Fibroblast of lung (primary cell): Measurements from ENCODE around the gene RNF31. TPM values are rescaled to one million over a fixed set of nuclear protein-coding genes. Genes with fewer than 3 reads are reported as not detected.

ENCODE experiments used
- DNase-seq, 2 donors: peaks; one replicate each; pipeline versions ENCODE4 v3.0.0 to v3.0.0-alpha.2; 2010; ENCODE audit warnings: low read depth in 2 of 2
- H2AFZ ChIP-seq: 2 replicates; pipeline ENCODE4 v1.5.1; 2012; ENCODE audit warnings: low read length, control low read depth, inconsistent platforms
- H3K27ac ChIP-seq: 2 replicates; pipeline ENCODE4 v1.5.1; 2011; ENCODE audit warnings: low read length, control low read depth; ENCODE audit not compliant: insufficient read depth
- H3K27me3 ChIP-seq: 2 replicates; pipeline ENCODE4 v1.5.1; 2011; ENCODE audit warnings: mild to moderate bottlenecking, low read length; ENCODE audit not compliant: control insufficient read depth, insufficient read depth
- H3K36me3 ChIP-seq: 2 replicates; pipeline ENCODE4 v1.5.1; 2011; ENCODE audit warnings: low read length; ENCODE audit not compliant: control insufficient read depth, insufficient read depth
- H3K4me1 ChIP-seq: 2 replicates; pipeline ENCODE4 v1.5.1; 2011; ENCODE audit warnings: low read length; ENCODE audit not compliant: control insufficient read depth, insufficient read depth; ENCODE audit errors: extremely low read depth
- H3K4me2 ChIP-seq: 2 replicates; pipeline ENCODE4 v1.5.1; 2011; ENCODE audit warnings: low read length, control low read depth; ENCODE audit not compliant: insufficient read depth; ENCODE audit errors: extremely low read depth
- H3K4me3 ChIP-seq, 4 experiments: fragments of 200-600 bp in 1 of 4; sonication (generic) in 1 of 4; replicated peaks in 1 of 4; 2 replicates each; pipeline ENCODE4 v1.5.1; 2011 to 2016; ENCODE audit warnings: low read length in 4 of 4, low read depth in 3 of 4, mild to moderate bottlenecking in 3 of 4, control low read depth in 2 of 4, inconsistent platforms in 1 of 4, mixed read lengths in 1 of 4; ENCODE audit not compliant: insufficient read depth in 1 of 4; ENCODE audit errors: control extremely low read depth in 1 of 4
- H3K79me2 ChIP-seq: 2 replicates; pipeline ENCODE4 v1.5.1; 2012; ENCODE audit warnings: mild to moderate bottlenecking, low read length, inconsistent platforms; ENCODE audit not compliant: control insufficient read depth, insufficient read depth
- H3K9ac ChIP-seq: 2 replicates; pipeline ENCODE4 v1.5.1; 2011; ENCODE audit warnings: mild to moderate bottlenecking, low read length, control low read depth; ENCODE audit not compliant: insufficient read depth
- H3K9me3 ChIP-seq: 2 replicates; pipeline ENCODE4 v1.5.1; 2012; ENCODE audit warnings: low read depth, low read length; ENCODE audit not compliant: control insufficient read depth, insufficient read depth
- H4K20me1 ChIP-seq: 2 replicates; pipeline ENCODE4 v1.5.1; 2011; ENCODE audit warnings: low read length; ENCODE audit not compliant: control insufficient read depth, insufficient read depth; ENCODE audit errors: extremely low read depth
- EZH2 ChIP-seq: IDR thresholded peaks from 2 replicates; pipeline ENCODE4 v1.5.1; 2012; ENCODE audit warnings: low read length, control low read depth, mild to moderate bottlenecking; ENCODE audit errors: missing control alignments
- polyA plus RNA-seq, 2 donors: library from polyadenylated mRNA; depleted of rRNA in 1 of 2; stranded (reverse) in 1 of 2; unstranded in 1 of 2; fragments of >200 nt; gene quantifications; 2 replicates each; pipeline ENCODE4 v1.2.1, GENCODE V29; 2011 to 2012; ENCODE audit warnings: missing spikeins in 1 of 2
- total RNA-seq: library from RNA; depleted of rRNA; stranded (reverse); fragments of >200 nt; gene quantifications from 2 replicates; pipeline ENCODE4 v1.2.1, GENCODE V29; 2014
- TF ChIP-seq, protein P1 (sequence below), 2 donors: IDR thresholded peaks in 1 of 2; conservative IDR thresholded peaks in 1 of 2; 1 replicate in 1 of 2; 2 replicates in 1 of 2; pipeline ENCODE4 v1.5.1; 2011 to 2012; ENCODE audit warnings: low read length in 2 of 2, control low read depth in 1 of 2, inconsistent platforms in 1 of 2, low read depth in 1 of 2, mild to moderate bottlenecking in 1 of 2

Gene RNF31
- total and polyA plus RNA-seq, 2 donors (not counting 1 experiment from before 2014, with no cell fraction given), result 9.2 to 25.4 TPM

DNA sequence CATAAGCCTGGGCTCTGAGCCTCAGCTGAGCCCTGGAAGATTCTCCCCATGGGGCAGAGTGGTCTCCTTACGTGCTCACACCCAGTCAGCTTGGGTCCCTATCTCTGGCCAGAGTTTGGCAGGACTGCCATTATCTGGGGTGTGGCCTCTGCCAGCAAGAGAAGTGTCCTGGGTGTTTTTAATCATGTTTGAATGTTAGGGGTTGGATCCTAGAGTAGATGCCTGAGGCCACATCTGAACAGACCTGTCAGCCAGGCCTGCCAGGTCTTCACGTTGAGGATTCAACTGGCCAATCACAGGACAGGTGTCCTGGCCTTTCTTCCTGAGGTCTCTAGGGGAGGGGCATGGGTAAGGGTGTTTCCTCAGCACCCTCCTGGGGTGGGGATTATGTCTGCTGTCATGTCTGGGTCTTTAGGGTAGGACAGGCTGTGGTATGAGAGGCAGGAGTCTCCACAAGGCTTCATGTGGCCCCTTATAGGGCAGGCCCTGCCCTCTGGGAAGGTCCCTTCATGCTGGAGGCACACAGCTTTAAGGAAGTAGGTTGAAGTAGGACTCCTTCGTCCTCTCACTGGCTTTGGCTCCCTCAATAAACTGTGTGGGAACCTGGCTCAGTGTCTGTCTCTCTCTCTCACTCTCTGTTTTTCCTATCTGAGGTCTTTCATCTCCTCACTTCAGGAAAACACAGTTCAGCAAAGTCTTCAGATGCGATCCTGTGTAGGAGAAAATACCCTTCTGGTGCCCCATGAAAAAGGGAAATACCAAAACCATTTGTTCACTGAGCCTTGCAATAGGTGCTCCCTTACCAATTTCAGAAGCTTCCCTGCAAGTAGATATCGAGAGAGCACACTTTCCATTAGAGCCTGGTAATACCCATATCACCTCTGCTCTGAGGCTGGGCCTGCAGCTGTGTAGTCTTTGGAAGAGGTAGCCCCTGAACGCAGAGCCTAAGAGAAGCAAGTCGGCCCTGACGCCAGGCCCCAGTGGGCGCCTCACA is 23.6 kb upstream of the RNF31 start:
- no peak for TF ChIP-seq EZH2
- H3K4me2 ChIP-seq, result no peak overlapping the region
- no peaks in the 10 kb centered on the region for H3K27me3 ChIP-seq
- no peaks in the 10 kb centered on the region for H3K79me2 ChIP-seq
- no peak overlapping the region for H2AFZ ChIP-seq
- no peaks in the 10 kb centered on the region for H3K9me3 ChIP-seq
- H3K27ac ChIP-seq, result no peak overlapping the region
- no peak overlapping the region for H3K9ac ChIP-seq
- no peaks in the 10 kb centered on the region for H3K4me1 ChIP-seq
- H4K20me1 ChIP-seq, result no peaks in the 10 kb centered on the region
- peaks cover 3% of the 10 kb centered on the region for H3K36me3 ChIP-seq
- DNase-seq, result no peak
- H3K4me3 ChIP-seq, result no peak overlapping the region

DNA sequence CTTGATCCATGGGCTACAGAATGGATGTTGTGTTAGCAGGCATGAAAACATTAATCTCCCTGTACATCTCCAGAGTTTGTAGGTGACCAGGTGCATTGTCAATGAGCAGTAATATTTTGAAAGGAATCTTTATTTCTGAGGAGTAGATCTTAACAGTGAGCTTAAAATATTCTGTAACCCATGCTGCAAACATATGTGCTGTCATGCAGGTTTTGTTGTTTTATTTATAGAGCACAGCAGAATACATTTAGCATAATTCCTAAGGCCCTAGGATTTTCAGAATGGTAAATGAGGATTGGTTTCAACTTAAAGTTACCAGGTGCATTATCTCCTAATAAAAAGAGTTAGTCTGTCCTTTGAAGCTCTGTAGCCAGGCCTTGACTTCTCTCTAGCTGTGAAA is 20.4 kb upstream of the RNF31 start:
- TF ChIP-seq EZH2, result no peak
- TF ChIP-seq, protein P1, sequence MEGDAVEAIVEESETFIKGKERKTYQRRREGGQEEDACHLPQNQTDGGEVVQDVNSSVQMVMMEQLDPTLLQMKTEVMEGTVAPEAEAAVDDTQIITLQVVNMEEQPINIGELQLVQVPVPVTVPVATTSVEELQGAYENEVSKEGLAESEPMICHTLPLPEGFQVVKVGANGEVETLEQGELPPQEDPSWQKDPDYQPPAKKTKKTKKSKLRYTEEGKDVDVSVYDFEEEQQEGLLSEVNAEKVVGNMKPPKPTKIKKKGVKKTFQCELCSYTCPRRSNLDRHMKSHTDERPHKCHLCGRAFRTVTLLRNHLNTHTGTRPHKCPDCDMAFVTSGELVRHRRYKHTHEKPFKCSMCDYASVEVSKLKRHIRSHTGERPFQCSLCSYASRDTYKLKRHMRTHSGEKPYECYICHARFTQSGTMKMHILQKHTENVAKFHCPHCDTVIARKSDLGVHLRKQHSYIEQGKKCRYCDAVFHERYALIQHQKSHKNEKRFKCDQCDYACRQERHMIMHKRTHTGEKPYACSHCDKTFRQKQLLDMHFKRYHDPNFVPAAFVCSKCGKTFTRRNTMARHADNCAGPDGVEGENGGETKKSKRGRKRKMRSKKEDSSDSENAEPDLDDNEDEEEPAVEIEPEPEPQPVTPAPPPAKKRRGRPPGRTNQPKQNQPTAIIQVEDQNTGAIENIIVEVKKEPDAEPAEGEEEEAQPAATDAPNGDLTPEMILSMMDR (conservative IDR thresholded peaks at IDR 0.05 in 1 of 2, IDR thresholded peaks at IDR 0.05 in 1 of 2; ENCODE audit: low read depth in 1 of 2, low read length in 2 of 2), result no peak
- DNase-seq, result no peak
- no peak overlapping the region for H3K4me2 ChIP-seq
- no peak overlapping the region for H3K27ac ChIP-seq
- peaks cover 3% of the 10 kb centered on the region for H3K36me3 ChIP-seq
- H3K4me1 ChIP-seq, result no peaks in the 10 kb centered on the region
- H3K4me3 ChIP-seq, result no peak overlapping the region
- H3K9me3 ChIP-seq, result no peaks in the 10 kb centered on the region
- H3K79me2 ChIP-seq, result no peaks in the 10 kb centered on the region
- no peaks in the 10 kb centered on the region for H3K27me3 ChIP-seq
- no peak overlapping the region for H2AFZ ChIP-seq
- no peak overlapping the region for H3K9ac ChIP-seq
- H4K20me1 ChIP-seq, result no peaks in the 10 kb centered on the region

DNA sequence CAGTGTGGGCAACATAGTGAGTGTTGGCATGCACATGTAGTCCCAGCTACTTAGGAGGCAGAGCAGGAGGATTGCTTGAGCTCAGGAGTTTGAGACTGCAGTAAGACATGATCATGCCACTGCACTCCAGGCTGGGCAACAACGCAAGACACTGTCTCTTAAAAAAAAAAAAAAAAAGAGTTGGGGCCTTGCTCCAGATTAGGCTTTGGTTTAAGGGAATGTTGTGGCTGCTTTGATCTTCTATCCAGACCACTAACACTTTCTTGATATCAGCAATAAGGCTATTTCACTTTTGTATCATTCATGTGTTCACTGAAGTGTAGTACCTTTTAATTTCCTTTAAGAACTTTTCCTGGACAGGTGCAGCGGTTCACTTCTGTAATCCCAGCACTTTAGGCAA is 19.6 kb upstream of the RNF31 start:
- H3K36me3 ChIP-seq, result peaks cover 3% of the 10 kb centered on the region
- H3K79me2 ChIP-seq, result no peaks in the 10 kb centered on the region
- no peaks in the 10 kb centered on the region for H3K4me1 ChIP-seq
- H3K27ac ChIP-seq, result no peak overlapping the region
- no peak overlapping the region for H3K9ac ChIP-seq
- H3K4me2 ChIP-seq, result no peak overlapping the region
- no peak for DNase-seq
- no peaks in the 10 kb centered on the region for H3K27me3 ChIP-seq
- no peaks in the 10 kb centered on the region for H4K20me1 ChIP-seq
- no peak overlapping the region for H3K4me3 ChIP-seq
- H3K9me3 ChIP-seq, result no peaks in the 10 kb centered on the region
- TF ChIP-seq, protein P1 (conservative IDR thresholded peaks at IDR 0.05 in 1 of 2, IDR thresholded peaks at IDR 0.05 in 1 of 2; ENCODE audit: low read depth in 1 of 2, low read length in 2 of 2), result no peak
- no peak for TF ChIP-seq EZH2
- no peak overlapping the region for H2AFZ ChIP-seq
